Measurements from ENCODE around the gene ARID3A. TPM values are rescaled to one million over a fixed set of nuclear protein-coding genes. Genes with fewer than 3 reads are reported as not detected.
"Not testable (repeated sequence)": the region's sequence is repeated elsewhere in the genome, so short reads cannot be mapped to it uniquely, and the experiment has no call there.

Gene ARID3A
- polyA plus RNA-seq, 1 donor: 11.4 TPM

- not testable (repeated sequence) for DNase-seq (ENCODE audit: low read depth)
Observed at GRCh38 chr19:891421-892200, 34.2 kb upstream of the ARID3A start.

GRCh38 chr19:892243-892893 lies 33.5 kb upstream of the ARID3A start:
- DNase-seq (ENCODE audit: low read depth): no peak

GRCh38 chr19:892894-893689 lies 32.7 kb upstream of the ARID3A start, which contains the start of the genes MED16 and RNU6-9:
Gene MED16, minus strand, starts transcription at chr19:893187. Its CDS starts 2,056 bp downstream, at chr19:891131.
Gene RNU6-9, plus strand, starts transcription at chr19:893484.
- DNase-seq (ENCODE audit: low read depth): peak; percentile 89

GRCh38 chr19:896434-896833 lies 29.4 kb upstream of the ARID3A start:
- DNase-seq (ENCODE audit: low read depth): no peak

GRCh38 chr19:896999-897398 lies 28.8 kb upstream of the ARID3A start:
- DNase-seq (ENCODE audit: low read depth): no peak

GRCh38 chr19:897442-898039 lies 28.3 kb upstream of the ARID3A start:
- no peak for DNase-seq (ENCODE audit: low read depth)

- no peak for DNase-seq (ENCODE audit: low read depth)
Observed at GRCh38 chr19:898663-899062, 27.2 kb upstream of the ARID3A start.

- no peak for DNase-seq (ENCODE audit: low read depth)
Observed at GRCh38 chr19:899336-900042, 26.3 kb upstream of the ARID3A start.

- DNase-seq (ENCODE audit: low read depth): no peak
Observed at GRCh38 chr19:900043-900301, 25.9 kb upstream of the ARID3A start.

GRCh38 chr19:900302-901111 lies 25.3 kb upstream of the ARID3A start:
- DNase-seq (ENCODE audit: low read depth): no peak

- no peak for DNase-seq (ENCODE audit: low read depth)
Observed at GRCh38 chr19:901216-902092, 24.4 kb upstream of the ARID3A start.

- DNase-seq (ENCODE audit: low read depth): no peak
Observed at GRCh38 chr19:902093-902370, 23.8 kb upstream of the ARID3A start.

- DNase-seq (ENCODE audit: low read depth): no peak
Observed at GRCh38 chr19:902446-903226, 23.2 kb upstream of the ARID3A start.

GRCh38 chr19:903266-903797 lies 22.5 kb upstream of the ARID3A start:
- no peak for DNase-seq (ENCODE audit: low read depth)

- DNase-seq (ENCODE audit: low read depth): no peak
Observed at GRCh38 chr19:904545-904944, 21.3 kb upstream of the ARID3A start.

GRCh38 chr19:906480-906879 lies 19.4 kb upstream of the ARID3A start:
- DNase-seq (ENCODE audit: low read depth): no peak

GRCh38 chr19:907183-907853 lies 18.5 kb upstream of the ARID3A start:
- DNase-seq (ENCODE audit: low read depth): no peak
